22Rv1 (cell line): ENCODE results near the gene KCMF1.
A peak's percentile ranks its signal among the peaks of the same experiment; 100 is the strongest.

ENCODE experiments used
- CTCF ChIP-seq: fragments of 450-650 bp; IDR thresholded peaks from 2 replicates; pipeline ENCODE4 v1.5.1; 2017; ENCODE audit warnings: mild to moderate bottlenecking
- ZFX ChIP-seq: fragments of 450-650 bp; IDR thresholded peaks from 2 replicates; pipeline ENCODE4 v1.6.1; 2017; ENCODE audit warnings: antibody characterized with exemption, borderline replicate concordance

GRCh38 chr2:85066874-85067351 lies 96.0 kb downstream of the KCMF1 start:
- peak; percentile 87 for TF ChIP-seq CTCF
- no peak for TF ChIP-seq ZFX
